Muscle of back (tissue), 13 donors: ENCODE measurements around the gene PCDH9. TPM values are rescaled to one million over a fixed set of nuclear protein-coding genes. Genes with fewer than 3 reads are reported as not detected.

ENCODE experiments used
- DNase-seq, 3 donors: peaks; one replicate each; pipeline versions ENCODE4 v3.0.0 to v3.0.0-alpha.2; 2013
- long read RNA-seq, 9 donors: transcript quantifications; one replicate each; lab custom pipeline, GENCODE V29; 2026
- polyA plus RNA-seq, 10 donors: library from polyadenylated mRNA; unstranded; fragments of 120-200 nt; gene quantifications; one replicate each; pipeline ENCODE4 v1.2.1, GENCODE V29; 2013; ENCODE audit not compliant: insufficient read length in 10 of 10

PCDH9 gene, protein sequence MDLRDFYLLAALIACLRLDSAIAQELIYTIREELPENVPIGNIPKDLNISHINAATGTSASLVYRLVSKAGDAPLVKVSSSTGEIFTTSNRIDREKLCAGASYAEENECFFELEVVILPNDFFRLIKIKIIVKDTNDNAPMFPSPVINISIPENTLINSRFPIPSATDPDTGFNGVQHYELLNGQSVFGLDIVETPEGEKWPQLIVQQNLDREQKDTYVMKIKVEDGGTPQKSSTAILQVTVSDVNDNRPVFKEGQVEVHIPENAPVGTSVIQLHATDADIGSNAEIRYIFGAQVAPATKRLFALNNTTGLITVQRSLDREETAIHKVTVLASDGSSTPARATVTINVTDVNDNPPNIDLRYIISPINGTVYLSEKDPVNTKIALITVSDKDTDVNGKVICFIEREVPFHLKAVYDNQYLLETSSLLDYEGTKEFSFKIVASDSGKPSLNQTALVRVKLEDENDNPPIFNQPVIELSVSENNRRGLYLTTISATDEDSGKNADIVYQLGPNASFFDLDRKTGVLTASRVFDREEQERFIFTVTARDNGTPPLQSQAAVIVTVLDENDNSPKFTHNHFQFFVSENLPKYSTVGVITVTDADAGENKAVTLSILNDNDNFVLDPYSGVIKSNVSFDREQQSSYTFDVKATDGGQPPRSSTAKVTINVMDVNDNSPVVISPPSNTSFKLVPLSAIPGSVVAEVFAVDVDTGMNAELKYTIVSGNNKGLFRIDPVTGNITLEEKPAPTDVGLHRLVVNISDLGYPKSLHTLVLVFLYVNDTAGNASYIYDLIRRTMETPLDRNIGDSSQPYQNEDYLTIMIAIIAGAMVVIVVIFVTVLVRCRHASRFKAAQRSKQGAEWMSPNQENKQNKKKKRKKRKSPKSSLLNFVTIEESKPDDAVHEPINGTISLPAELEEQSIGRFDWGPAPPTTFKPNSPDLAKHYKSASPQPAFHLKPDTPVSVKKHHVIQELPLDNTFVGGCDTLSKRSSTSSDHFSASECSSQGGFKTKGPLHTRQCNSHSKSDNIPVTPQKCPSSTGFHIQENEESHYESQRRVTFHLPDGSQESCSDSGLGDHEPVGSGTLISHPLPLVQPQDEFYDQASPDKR (N-terminal part only)
- 1 to 10 TPM; 2.1 to 5.4 (median 3.2) TPM for polyA plus RNA-seq
- long read RNA-seq, donor 1 = 0 reads
- long read RNA-seq, donor 2, full-length matches to known transcripts = 1 of 1 reads
- long read RNA-seq, donor 2, partial matches to known transcripts = 0 of 1 reads
- long read RNA-seq, donor 2, other reads (novel, unspliced or antisense) = 0 of 1 reads
- long read RNA-seq, donor 3 = 0 reads
- long read RNA-seq, donor 4, full-length matches to known transcripts = 1 of 1 reads
- long read RNA-seq, donor 4, partial matches to known transcripts = 0 of 1 reads
- long read RNA-seq, donor 4, other reads (novel, unspliced or antisense) = 0 of 1 reads
- long read RNA-seq, donor 5, full-length matches to known transcripts = 3 of 3 reads
- long read RNA-seq, donor 5, partial matches to known transcripts = 0 of 3 reads
- long read RNA-seq, donor 5, other reads (novel, unspliced or antisense) = 0 of 3 reads
- long read RNA-seq, donor 6, full-length matches to known transcripts = 1 of 1 reads
- long read RNA-seq, donor 6, partial matches to known transcripts = 0 of 1 reads
- long read RNA-seq, donor 6, other reads (novel, unspliced or antisense) = 0 of 1 reads
- long read RNA-seq, donor 7 = 0 reads
- long read RNA-seq, donor 8, full-length matches to known transcripts = 1 of 1 reads
- long read RNA-seq, donor 8, partial matches to known transcripts = 0 of 1 reads
- long read RNA-seq, donor 8, other reads (novel, unspliced or antisense) = 0 of 1 reads
- long read RNA-seq, donor 9, full-length matches to known transcripts = 1 of 1 reads
- long read RNA-seq, donor 9, partial matches to known transcripts = 0 of 1 reads
- long read RNA-seq, donor 9, other reads (novel, unspliced or antisense) = 0 of 1 reads

DNA sequence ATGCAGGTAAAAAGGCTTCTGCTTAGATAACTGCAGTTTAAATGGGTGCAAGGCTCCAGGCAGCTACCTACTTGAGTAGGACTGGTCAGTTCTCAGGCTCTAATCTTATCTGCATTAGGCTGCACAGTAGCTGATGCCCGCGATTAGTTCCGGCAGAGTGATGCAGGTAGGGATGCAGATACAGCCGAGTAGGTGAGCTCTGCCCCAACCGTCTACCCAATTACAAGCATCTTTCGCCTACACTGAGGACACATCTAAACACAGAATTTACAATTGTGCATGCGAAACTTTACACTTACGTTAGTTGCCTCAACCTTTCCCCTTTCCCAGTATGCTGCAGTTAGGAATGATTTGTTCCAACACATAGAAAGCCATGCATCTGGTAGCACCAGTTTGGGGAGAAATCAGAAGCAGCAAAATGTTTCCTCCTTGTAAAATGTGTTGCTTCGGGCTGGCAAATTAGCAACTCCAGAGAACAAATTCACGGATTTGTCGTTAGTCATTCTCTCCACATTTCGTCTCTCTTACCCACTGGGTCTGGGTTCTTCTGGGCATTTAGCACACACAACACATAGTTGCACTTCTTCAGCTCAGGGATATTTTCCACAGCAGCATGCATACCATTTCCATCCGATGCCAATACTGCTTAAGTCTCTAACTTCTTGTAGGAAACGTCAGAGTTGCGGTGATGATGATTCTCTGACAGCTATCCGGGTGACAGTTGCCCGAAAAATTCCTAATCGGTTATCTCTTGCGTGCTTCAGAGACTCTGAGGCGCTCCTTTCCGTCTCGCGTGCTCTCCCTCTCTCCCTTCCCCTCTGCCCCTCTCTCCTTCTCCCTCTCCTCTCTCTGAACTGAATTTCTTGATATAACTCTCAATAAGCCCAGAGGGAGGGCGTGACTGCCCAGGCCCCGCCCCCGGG, at the start of gene PCDH9:
TSS of gene PCDH9 (minus strand) at position 856 of the 923 bp plus-strand sequence. CDS start 1,896 bp downstream, outside the sequence.
- peak in 1 of 3 donors; percentile 36 for DNase-seq

GRCh38 chr13:67278235-67278634, 48.1 kb upstream of the PCDH9 start:
- peak; percentile 27 to 79 (median 57) for DNase-seq

DNA sequence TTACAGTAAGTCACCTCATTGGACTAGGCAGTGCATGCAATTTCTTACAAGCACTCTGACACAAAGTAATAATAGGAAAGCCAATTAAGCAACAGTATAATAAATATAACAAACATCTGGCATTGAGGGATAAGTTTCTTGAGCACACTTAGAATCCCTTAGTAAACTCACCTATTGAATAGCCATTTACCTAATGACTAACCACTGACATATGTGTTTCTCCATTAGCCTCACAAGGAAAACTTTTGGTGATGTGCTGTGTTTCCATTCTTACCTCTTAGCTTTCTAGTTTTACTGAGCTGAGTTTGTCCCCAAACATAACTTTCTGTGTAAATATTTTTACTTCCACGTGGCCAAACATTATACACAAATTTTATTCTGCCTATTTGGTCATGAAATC, 47.4 kb upstream of the PCDH9 start:
- DNase-seq = no peak

GRCh38 chr13:67275351-67275960, 45.3 kb upstream of the PCDH9 start:
- DNase-seq = no peak

DNA sequence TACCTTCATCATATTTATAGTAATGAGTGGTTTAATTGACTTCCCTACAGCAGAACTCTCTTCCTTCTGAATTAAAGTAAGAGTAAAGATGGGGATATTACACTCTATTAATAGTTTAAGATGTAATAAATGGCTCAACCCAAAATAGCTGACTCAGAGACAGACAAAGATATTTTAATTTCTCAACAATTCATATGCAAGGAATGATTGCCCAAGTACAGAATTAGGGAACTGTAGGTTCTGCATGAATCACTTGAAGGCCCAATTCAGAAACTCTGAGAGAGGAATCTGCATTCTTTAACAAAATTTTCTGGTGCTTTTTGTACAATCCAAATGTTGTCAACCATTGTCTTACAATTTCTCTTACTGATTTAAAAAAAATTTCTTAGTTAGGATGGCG, 42.9 kb upstream of the PCDH9 start:
- DNase-seq = no peak

GRCh38 chr13:67267136-67267535, 37.0 kb upstream of the PCDH9 start:
- no peak for DNase-seq

- no peak for DNase-seq
Observed at GRCh38 chr13:67259208-67259607, 29.1 kb upstream of the PCDH9 start.

GRCh38 chr13:67258482-67258881, 28.3 kb upstream of the PCDH9 start:
- no peak for DNase-seq

DNA sequence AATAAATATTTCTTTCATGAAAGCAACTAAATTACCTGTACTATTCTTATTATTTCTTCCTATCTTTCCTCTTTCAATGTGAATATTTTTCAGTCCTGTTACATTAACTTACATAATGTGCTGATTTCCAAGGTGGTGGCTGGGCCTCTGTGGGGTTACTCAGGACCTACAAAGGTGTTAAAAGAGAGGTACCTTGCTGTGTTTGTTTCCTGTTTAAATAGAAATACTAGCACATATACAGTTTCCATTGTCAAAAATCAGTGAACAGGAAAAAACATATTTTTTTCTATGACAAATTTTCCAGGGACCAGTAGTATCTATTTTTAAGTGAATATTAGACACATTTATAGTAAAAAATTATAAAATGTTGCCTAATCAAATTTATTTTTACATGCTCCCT, 8.7 kb upstream of the PCDH9 start:
- no peak for DNase-seq

DNA sequence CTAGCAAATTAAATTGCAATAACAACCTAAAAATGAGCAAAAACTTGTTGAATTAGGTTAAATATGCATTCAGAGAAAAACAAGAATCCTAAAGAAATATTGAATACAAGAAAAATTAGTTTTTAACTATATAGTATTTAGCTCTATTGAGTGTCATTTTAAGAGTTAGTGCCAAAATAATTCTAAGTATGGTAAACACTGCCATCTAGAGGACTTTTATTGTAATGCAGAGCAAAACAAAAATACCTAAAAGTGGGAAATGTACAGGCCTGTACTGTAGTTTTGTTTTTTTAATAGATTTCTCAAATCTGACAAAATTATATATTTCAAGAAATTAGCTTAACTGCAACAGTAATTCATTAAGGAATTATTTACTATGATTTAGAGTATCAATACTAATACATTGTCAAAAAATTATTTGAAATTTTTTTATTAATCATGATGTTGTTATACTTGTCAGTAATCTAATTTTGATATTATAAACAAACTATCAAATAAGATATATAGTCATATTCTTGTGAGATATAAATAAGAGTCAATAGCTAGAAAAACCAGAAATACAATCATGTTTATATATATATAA, 8.2 kb upstream of the PCDH9 start:
- peak; percentile 33 to 52 (median 44) for DNase-seq

- DNase-seq = no peak
Observed at GRCh38 chr13:67235265-67235664, 5.1 kb upstream of the PCDH9 start.

DNA sequence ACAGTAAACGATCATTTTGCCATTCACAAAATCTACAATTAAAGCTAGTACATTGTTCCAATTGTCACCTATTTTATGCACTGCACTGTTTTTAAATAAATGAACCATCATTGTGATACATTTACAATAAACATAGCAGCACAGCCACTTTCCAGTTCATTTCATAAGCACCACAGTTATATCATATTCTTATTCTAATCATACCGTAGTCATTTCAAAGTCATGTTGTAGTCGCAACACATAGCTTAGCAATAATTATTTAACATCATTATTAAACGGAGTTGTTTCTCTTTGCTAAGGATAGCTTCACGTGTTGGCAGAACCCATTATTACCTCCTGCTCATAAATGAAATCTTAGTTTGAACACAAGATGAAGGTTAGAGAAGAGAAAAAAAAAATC, 2.2 kb upstream of the PCDH9 start:
- no peak for DNase-seq

DNA sequence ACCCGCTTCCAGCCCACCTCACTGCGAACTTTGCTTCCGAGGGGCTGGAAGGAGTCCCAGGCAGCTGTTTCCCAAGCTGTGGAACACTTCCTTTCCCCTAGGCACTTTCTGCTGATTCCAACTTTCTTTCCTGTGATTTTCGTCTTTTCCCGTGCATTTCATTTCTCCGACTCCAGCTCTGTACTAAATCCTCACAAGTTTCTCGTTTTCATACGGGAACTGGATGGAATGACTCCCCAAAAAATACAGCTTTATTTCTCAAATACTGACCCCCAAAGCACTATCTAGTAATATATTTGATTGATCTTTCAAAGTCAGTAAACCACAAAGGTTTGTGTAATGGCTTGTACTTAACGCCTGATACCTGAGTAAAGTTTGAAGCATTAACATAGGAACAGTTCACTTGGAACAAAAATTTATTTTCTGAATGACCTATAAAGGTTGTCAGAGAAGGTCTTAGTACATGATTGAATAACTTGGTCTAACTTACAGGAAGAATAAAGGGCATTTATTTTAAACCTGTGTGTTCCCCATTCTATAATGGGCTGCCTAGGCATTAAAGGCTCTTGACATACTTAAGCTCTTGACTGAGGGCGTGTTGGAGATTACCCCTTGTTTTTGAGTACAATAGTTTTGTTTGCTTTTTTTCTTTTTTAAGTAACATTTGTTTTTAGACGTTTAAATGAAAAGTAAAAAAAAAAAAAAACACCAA, 1.3 kb upstream of the PCDH9 start:
- DNase-seq = peak in 1 of 3 donors; percentile 90

DNA sequence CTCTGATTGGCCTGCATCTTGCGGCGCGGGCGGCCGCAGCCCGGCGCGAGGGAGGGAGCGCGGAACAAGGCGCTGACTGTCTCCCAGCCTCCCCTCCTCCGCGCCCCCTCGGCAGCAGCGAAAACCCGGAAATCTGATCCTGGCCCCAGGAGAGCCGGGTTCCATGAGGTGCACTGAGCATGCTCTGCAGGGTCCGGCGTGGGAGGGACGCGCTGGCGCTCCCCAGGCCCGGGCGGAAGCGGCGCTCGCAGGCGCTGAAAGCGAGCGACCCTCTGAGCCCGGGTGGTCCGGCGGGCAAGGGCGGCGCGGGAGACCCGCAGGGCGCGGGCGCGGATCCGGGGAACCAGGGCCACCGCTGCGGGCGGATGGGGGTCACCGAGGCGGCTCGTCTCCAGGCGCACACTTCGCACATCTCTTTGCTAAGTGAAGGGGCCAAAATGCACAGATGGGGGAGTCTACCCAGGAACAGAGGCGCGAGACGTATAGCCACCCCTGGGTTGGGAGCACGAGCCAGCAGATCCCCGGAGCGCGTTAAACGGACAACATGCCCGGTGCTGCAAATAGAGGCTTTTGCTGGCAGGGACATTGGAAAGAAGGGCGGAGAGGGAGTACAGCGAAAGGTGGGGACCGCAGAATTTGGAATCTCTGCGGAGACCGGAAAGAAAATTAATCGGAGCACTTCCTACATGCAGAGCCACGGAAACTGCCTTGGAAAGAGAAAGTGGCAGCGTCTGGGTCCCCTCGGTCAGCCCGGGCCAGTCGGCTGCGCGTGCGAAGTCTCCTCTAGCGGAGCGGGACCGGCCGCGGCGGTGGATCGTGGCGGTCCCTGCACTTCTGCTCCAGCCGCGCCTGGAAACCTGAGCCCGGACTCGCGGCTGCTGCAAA, 510 bp upstream of the PCDH9 start:
- DNase-seq = peak; percentile 98 to 99 (median 99)

- DNase-seq = peak in 1 of 3 donors; percentile 53
Observed at GRCh38 chr13:67228916-67229315, 1.2 kb downstream of the PCDH9 start.

DNA sequence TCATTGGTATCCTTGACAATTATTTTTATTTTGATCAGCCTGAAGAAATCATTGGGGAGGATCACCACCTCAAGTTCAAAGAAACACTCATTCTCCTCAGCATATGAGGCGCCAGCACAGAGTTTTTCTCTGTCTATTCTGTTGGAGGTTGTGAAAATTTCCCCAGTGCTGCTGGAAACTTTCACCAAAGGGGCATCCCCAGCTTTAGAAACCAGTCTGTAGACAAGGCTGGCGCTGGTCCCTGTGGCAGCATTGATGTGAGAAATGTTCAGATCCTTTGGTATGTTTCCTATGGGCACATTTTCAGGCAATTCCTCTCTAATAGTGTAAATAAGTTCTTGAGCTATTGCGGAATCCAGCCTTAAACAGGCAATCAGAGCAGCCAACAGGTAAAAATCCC, 2.1 kb downstream of the PCDH9 start:
- DNase-seq = no peak
